Tibial nerve (tissue), 4 donors: Measurements from ENCODE around the gene RNASEH2C.

ENCODE experiments used
- CTCF ChIP-seq, 5 experiments: fragments of 200-600 bp in 3 of 5; fragments of 450-650 bp in 2 of 5; sonication (generic) in 3 of 5; IDR thresholded peaks; one replicate each; pipeline ENCODE4 v1.5.1; 2016 to 2019; ENCODE audit warnings: antibody characterized with exemption in 5 of 5, mild to moderate bottlenecking in 3 of 5, moderate library complexity in 2 of 5
- EP300 ChIP-seq, 2 donors: sonication (generic); formaldehyde crosslinking; IDR thresholded peaks; one replicate each; pipeline ENCODE4 v1.6.1; 2017; ENCODE audit warnings: antibody characterized with exemption in 2 of 2, mild to moderate bottlenecking in 1 of 2
- POLR2A ChIP-seq, 2 donors: fragments of 450-650 bp; IDR thresholded peaks; one replicate each; pipeline ENCODE4 v1.6.1; 2017; ENCODE audit warnings: antibody characterized with exemption in 2 of 2, mild to moderate bottlenecking in 2 of 2, moderate library complexity in 2 of 2

GRCh38 chr11:65711785-65712632 lies 8.6 kb downstream of the RNASEH2C start, which contains the start of gene KAT5:
- TF ChIP-seq CTCF (IDR thresholded peaks at IDR 0.05) (peak; percentile 98 to 100 (median 99)), POLR2A (IDR thresholded peaks at IDR 0.05) (peak; percentile 87 to 89), EP300 (IDR thresholded peaks at IDR 0.05) (peak; percentile 96 to 97)
